ENCODE results near the gene DOK3. TPM values are rescaled to one million over a fixed set of nuclear protein-coding genes. Genes with fewer than 3 reads are reported as not detected.
"Not testable (repeated sequence)": the region's sequence is repeated elsewhere in the genome, so short reads cannot be mapped to it uniquely, and the experiment has no call there.

The DOK3 gene
- total RNA-seq, 4 donors from 2014 or later = 0.89 to 7.3 (median 1.8) TPM

- Histone ChIP-seq H3K4me3 (no peak overlapping the region), H3K4me1 (peaks cover 48% of the 10 kb centered on the region), H3K9me3 (no peaks in the 10 kb centered on the region), H3K27ac (no peak overlapping the region), H3K36me3 (peaks cover 70% of the 10 kb centered on the region), H3K27me3 (no peaks in the 10 kb centered on the region)
- 92% methylated on average over 7 of the region's 7 CpGs for WGBS
- DNase-seq (ENCODE audit: low spot score in 2 of 2) = no peak
- TF ChIP-seq POLR2A (IDR thresholded peaks at IDR 0.05) = no peak
- no peak for TF ChIP-seq CTCF (IDR thresholded peaks at IDR 0.05)
- TF ChIP-seq POLR2AphosphoS5 (IDR thresholded peaks at IDR 0.05) = no peak
Measured at GRCh38 chr5:177535125-177535524, 25.5 kb upstream of the DOK3 start.

GRCh38 chr5:177534433-177534832 is 24.8 kb upstream of the DOK3 start:
- H3K27ac ChIP-seq; H3K27me3 ChIP-seq; DNase-seq (ENCODE audit: low spot score in 2 of 2); H3K9me3 ChIP-seq; H3K4me3 ChIP-seq: not testable (repeated sequence)
- H3K36me3 ChIP-seq = peaks cover 76% of the 10 kb centered on the region
- peaks cover 47% of the 10 kb centered on the region for H3K4me1 ChIP-seq
- 93% methylated on average over 7 of the region's 7 CpGs for WGBS

- Histone ChIP-seq H3K36me3 (peaks cover 84% of the 10 kb centered on the region), H3K27me3 (no peaks in the 10 kb centered on the region), H3K9me3 (no peaks in the 10 kb centered on the region), H3K4me3 (no peak overlapping the region), H3K27ac (peak overlapping the region; percentile 52), H3K4me1 (peaks cover 20% of the 10 kb centered on the region)
- TF ChIP-seq POLR2AphosphoS5 (IDR thresholded peaks at IDR 0.05) (no peak), EP300 (IDR thresholded peaks at IDR 0.05) (no peak), POLR2A (IDR thresholded peaks at IDR 0.05) (no peak), CTCF (IDR thresholded peaks at IDR 0.05) (no peak)
- DNase-seq (ENCODE audit: low spot score in 2 of 2) = peak in 1 of 2 donors; percentile 49
- WGBS = 82% methylated on average over 15 of the region's 27 CpGs
Measured at GRCh38 chr5:177531209-177531940, 21.7 kb upstream of the DOK3 start.

GRCh38 chr5:177530638-177531037 is 21.0 kb upstream of the DOK3 start:
- Histone ChIP-seq H3K4me1 (peaks cover 20% of the 10 kb centered on the region), H3K36me3 (peaks cover 82% of the 10 kb centered on the region), H3K4me3 (no peak overlapping the region), H3K27me3 (no peaks in the 10 kb centered on the region), H3K9me3 (no peaks in the 10 kb centered on the region), H3K27ac (peak overlapping the region; percentile 52)
- peak in 1 of 2 donors; percentile 28 for DNase-seq (ENCODE audit: low spot score in 2 of 2)
- 75% methylated on average over 3 of the region's 3 CpGs for WGBS
- TF ChIP-seq POLR2A (IDR thresholded peaks at IDR 0.05) (no peak), EP300 (IDR thresholded peaks at IDR 0.05) (no peak), CTCF (IDR thresholded peaks at IDR 0.05) (no peak)

- DNase-seq (ENCODE audit: low spot score in 2 of 2) = peak; percentile 43 to 49
- peak overlapping the region; percentile 52 for H3K27ac ChIP-seq
- H3K4me3 ChIP-seq = no peak overlapping the region
- H3K36me3 ChIP-seq = peaks cover 82% of the 10 kb centered on the region
- H3K9me3 ChIP-seq = no peaks in the 10 kb centered on the region
- H3K4me1 ChIP-seq = peaks cover 20% of the 10 kb centered on the region
- no peaks in the 10 kb centered on the region for H3K27me3 ChIP-seq
- TF ChIP-seq EP300 (IDR thresholded peaks at IDR 0.05) (no peak), POLR2A (IDR thresholded peaks at IDR 0.05) (no peak), POLR2AphosphoS5 (IDR thresholded peaks at IDR 0.05) (no peak), CTCF (IDR thresholded peaks at IDR 0.05) (no peak)
- 76% methylated on average over 12 of the region's 12 CpGs for WGBS
Measured at GRCh38 chr5:177529247-177530203, 19.9 kb upstream of the DOK3 start.

All from suprapubic skin (tissue), 4 donors.